ENCODE results near the gene HDGF.

The HDGF gene

GRCh38 chr1:156709031-156709430, 42.4 kb downstream of the HDGF start:
- H3K4me3 ChIP-seq (ENCODE audit: low read depth, low read length) = no peak overlapping the region
- TF ChIP-seq CTCF (IDR thresholded peaks at IDR 0.05; ENCODE audit: low read depth, low read length, missing control alignments) = no peak
- DNase-seq (ENCODE audit: low read depth) = no peak

GRCh38 chr1:156708218-156708661, 43.2 kb downstream of the HDGF start:
- DNase-seq (ENCODE audit: low read depth) = no peak
- TF ChIP-seq CTCF (IDR thresholded peaks at IDR 0.05; ENCODE audit: low read depth, low read length, missing control alignments) = no peak
- H3K4me3 ChIP-seq (ENCODE audit: low read depth, low read length) = no peak overlapping the region

- no peak for DNase-seq (ENCODE audit: low read depth)
- no peak overlapping the region for H3K4me3 ChIP-seq (ENCODE audit: low read depth, low read length)
- TF ChIP-seq CTCF (IDR thresholded peaks at IDR 0.05; ENCODE audit: low read depth, low read length, missing control alignments) = no peak
These were observed 43.9 kb downstream of the HDGF start for GRCh38 chr1:156707417-156708217.

- TF ChIP-seq CTCF (IDR thresholded peaks at IDR 0.05; ENCODE audit: low read depth, low read length, missing control alignments) = no peak
- DNase-seq (ENCODE audit: low read depth) = no peak
- no peak overlapping the region for H3K4me3 ChIP-seq (ENCODE audit: low read depth, low read length)
These were observed 44.6 kb downstream of the HDGF start for GRCh38 chr1:156706657-156707416.

- DNase-seq (ENCODE audit: low read depth) = no peak
- peak; percentile 69 for TF ChIP-seq CTCF (IDR thresholded peaks at IDR 0.05; ENCODE audit: low read depth, low read length, missing control alignments)
- no peak overlapping the region for H3K4me3 ChIP-seq (ENCODE audit: low read depth, low read length)
These were observed 45.4 kb downstream of the HDGF start for GRCh38 chr1:156705918-156706656.

- no peak for DNase-seq (ENCODE audit: low read depth)
- TF ChIP-seq CTCF (IDR thresholded peaks at IDR 0.05; ENCODE audit: low read depth, low read length, missing control alignments) = no peak
- H3K4me3 ChIP-seq (ENCODE audit: low read depth, low read length) = no peak within 1 kb of the TSS
These were observed 46.1 kb downstream of the HDGF start, which contains the start of gene CRABP2 for GRCh38 chr1:156705321-156705917. TSS of gene CRABP2 (minus strand) at chr1:156705583. CDS start at chr1:156705446, 137 bp downstream.
